Measurements from ENCODE around the gene GAL3ST2.
"Not testable (repeated sequence)": the region's sequence is repeated elsewhere in the genome, so short reads cannot be mapped to it uniquely, and the experiment has no call there.

The GAL3ST2 gene

DNA sequence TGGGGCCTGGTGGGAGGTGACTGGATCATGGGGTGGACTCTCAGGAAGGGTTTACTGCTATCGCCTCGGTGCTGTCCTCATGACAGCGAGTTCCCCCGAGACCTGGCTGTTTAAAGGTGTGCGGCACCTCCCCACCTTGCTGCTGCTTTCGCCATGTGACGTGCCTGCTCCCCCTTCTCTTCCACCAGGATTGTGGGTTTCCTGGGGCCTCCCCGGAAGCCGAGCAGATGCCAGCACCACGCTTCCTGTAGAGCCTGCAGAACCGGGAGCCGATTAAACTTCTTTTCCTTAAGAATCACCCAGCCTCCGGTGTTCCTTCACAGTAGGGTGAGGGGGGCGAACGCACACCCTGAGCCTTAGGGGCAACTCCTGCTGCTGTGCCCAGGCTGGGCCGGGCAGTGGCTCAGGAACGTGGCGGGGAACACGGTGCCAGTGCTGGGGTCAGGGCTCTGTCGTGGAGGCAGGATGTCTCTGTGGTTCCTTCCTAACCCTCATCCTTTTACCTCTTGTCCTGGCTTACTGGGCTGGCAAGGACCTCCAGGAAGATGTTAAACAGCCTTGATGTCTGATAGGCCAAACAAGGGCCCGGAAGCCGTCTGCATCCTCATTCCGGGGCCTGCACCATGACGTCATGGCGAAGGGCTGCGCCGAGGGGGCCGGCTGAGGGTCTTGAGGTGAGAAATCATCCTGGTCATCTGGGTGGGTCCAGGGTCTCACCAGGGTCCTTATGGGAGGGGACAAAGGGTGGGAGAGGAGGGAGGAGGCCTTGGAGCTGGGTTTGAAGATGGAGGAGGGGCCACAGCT lies 45.0 kb downstream of the GAL3ST2 start:
- no peak for DNase-seq

DNA sequence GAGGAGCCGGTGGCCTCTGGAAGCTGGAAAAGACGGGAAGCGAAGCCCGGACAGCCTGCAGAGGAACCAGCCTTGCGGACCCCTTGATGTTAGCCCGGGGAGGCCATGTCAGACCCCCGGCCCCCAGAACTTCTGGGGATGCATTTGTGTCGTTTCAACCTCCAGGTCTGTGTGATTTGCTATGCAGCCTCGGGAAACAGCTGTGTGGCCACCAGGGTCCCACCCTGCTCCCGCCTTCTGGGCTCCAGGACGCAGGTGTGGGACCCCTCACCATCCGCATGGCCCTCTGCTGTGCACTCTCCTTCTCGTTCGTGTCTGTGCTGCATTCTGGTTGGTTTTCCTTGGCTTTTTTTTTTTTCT lies 45.6 kb downstream of the GAL3ST2 start:
- no peak for DNase-seq

DNA sequence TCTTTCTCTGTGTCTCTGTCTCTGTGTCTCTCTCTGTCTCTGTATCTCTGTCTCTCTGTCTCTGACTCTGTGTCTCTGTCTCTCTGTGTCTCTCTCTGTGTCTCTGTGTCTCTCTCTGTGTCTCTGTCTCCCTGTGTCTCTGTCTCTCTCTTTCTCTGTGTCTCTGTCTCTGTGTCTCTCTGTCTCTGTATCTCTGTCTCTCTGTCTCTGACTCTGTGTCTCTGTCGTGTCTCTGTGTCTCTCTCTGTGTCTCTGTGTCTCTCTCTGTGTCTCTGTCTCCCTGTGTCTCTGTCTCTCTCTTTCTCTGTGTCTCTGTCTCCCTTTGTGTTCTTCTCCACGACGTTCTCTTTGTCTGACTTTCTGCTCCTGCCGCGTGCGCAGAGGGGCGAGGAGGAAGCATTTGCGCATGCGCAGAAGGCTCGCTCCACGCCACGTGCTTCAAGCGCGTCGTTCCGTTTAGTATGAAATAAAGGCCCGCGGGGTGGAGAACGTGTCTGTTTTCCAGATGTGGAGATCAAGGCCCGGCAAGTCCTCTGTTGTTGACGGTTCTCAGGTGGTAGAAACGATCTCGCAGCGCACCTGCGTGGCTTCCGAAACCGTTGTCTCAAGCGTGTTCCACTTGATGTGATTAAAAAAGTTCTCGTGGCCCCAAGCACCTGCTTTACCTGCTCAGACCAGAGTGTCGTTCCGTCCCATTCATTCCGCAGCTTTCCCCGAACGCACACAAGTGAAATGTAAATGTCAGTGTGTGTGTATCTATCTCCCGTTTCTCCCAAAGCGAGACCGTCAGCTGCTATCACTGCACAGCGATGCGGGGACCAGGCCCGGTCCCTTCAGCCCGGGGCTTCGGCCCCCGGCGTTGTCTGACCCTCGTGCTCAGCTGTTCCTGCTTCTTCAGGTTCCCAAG lies 47.2 kb downstream of the GAL3ST2 start:
- DNase-seq = not testable (repeated sequence)

DNA sequence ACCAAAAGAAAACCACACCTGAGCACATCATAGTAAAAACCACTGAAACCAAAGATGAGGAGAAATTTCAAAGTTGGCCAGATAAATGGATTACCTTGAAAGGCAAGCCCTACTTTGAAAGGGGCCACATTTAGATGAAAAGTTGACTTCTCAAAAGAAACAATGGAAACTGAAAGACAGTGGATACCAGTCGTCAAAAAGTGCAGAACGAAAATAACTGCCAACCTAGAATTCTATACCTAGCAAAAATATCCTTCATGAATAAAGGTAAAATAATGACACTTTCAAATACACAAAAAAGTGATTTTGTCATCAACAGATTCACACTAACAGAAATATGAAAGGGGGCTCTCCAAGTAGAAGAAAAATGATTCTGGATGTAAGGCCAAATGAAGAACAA lies 50.8 kb downstream of the GAL3ST2 start:
- DNase-seq = no peak

DNA sequence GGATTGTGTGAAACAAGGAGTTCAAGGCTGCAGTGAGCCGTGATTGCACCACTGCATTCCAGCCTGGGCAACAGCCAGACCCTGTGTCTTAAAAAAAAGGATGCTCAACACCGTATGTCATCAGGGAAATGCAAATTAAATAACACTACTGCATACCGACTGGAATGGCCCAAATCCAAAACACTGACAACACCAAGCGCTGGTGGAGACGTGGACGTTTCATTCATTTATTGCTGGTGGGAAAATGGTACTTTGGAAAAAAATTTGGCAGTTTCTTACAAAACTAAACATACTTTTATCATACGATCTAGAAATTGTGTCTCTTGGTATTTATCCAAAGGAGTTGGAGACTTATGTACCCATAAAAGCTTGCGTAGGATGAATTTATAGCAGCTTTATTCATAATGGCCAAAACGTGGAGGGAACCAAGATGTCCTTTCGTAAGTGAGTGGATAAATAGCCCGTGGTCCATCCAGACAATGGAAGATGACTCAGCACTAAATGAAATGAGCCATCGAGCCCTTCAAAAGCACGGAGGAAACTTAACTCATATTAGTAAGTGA lies 56.6 kb downstream of the GAL3ST2 start:
- DNase-seq = no peak

DNA sequence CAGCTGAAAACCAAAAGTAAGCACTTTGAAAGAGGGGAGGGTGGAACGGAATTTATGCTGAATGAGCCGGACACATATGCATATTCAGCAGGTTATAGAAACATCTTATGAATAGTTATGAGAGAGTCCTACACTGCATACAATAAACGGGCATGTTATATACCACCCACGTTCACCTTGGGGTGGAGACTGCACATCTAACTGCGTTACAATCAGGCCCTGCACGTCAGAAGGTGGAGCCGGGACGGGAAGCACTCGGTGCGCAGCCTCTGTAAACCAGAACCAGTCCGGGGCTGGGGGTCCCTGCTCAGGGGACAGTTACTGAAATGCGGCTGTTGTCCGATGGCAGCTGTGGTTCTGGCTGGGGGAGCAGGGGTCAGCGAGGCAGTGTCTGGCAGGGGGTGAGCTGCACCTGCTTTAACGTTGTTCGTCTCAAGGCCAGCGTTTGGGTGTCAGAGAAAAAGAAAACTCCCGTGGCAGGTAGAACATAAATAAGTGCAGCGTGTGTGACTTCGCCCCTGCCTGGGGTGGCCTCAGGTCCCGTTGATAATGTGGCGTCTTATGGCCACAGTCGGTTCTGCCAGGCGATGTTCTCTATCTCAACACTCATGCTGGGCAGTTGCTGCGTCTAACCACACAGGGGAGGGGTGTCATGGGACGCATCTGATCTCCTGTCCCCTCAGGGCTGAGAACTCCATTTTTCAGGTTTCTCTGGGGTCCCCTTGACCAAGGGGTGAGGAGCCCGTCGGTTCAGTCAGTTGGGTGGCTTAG lies 57.3 kb downstream of the GAL3ST2 start:
- DNase-seq = not testable (repeated sequence)

DNA sequence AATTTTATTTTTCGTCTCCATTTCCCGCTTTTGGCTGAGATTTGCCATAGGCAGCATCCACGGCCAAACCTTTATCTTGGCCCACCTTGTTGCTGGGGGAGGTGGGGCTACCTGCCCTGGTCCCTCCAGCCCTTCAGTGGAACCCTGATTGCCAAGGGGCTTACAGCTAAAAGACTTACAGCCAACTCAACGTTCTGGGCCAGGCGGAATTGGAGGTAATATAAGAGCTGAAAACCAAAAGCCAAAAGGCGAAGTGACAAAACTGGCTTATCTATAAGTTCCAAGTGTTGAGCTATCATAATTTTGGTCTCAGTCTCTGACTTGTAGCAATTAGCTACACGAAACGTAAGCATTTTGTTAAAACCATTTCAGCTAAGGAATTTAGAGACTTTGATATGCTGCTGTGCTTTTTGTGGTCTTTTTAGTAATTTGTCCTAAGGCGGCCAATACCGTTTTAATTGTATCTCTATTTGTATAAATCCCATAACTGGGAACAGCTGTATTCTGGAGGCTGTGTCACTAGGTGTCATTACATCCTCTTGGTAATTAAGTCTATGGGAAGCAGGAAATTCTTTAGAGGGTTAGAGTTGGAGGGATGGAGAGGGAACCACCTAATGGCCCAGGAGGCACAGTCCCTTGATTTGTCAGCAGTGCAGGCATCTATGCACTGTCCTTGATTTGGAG lies 58.0 kb downstream of the GAL3ST2 start:
- no peak for DNase-seq

DNA sequence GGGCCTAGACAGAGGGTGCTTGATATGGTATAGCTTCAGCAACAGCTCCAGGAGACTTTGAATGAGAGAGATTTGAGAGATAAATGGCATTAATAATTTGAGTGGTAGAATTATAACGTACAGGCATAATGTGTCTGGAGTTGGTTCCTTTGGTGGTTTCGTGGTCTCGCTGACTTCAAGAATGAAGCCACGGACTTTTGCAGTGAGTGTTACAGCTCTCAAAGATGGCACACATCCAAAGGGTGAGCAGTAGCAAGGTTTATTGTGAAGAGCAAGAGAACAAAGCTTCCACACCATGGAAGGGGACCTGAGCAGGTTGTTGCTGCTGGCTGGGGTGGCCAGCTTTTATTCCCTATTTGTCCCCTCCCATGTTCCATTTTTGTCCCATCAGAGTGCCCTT lies 59.0 kb downstream of the GAL3ST2 start:
- DNase-seq = no peak

DNA sequence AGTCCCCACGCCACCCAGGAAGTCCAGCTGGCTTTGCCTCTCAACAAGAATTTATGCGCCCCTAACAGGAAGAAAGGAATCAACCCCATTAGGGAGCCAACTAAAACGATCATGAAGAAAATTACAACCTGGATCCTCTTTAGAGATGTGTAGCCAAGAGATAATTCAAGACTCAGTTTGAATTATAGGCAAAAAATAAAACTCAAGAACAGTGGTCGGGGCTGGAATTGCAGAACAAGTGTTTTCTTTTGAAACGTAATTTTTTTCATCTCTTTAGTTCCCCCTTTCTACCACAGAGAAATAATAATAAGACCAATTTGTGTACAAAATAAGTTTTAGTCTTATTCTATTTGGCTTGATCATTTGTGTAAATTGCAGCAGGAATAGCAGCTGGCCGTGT lies 59.7 kb downstream of the GAL3ST2 start:
- no peak for DNase-seq

DNA sequence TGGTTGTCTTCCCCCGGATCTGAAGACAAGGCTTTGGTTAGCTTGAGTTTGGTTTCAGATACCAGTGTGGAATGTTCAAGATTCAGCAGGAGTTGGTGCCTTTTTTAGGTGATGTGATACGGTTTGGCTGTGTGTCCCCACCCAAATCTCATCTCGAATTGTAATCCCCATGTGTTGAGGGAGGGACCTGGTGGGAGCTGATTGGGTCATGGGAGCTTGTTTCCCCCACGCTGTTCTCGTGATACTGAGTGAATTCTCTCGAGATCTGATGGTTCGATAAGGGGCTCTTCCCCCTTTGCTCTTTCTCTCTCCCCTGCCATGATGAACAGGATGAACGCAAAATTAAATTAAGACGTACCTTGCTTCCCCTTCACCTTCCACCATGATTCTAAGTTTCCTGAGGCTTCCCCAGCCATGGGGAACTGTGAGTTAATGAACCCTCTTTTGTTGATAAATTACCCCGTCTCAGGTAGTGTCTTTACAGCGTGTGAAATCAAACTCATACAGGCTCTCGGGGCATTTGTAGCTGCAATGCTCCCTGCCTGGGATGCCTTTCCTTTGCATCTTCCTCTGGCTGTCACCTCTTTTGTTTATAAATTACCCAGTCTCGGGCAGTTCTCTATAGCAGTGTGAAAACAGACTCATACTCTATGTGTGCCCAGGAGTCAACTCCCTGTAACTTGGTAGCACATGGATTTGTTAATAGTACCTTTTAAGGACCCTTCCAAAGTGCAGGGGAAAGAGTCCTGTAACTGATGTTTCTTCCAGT lies 60.8 kb downstream of the GAL3ST2 start:
- no peak for DNase-seq

DNA sequence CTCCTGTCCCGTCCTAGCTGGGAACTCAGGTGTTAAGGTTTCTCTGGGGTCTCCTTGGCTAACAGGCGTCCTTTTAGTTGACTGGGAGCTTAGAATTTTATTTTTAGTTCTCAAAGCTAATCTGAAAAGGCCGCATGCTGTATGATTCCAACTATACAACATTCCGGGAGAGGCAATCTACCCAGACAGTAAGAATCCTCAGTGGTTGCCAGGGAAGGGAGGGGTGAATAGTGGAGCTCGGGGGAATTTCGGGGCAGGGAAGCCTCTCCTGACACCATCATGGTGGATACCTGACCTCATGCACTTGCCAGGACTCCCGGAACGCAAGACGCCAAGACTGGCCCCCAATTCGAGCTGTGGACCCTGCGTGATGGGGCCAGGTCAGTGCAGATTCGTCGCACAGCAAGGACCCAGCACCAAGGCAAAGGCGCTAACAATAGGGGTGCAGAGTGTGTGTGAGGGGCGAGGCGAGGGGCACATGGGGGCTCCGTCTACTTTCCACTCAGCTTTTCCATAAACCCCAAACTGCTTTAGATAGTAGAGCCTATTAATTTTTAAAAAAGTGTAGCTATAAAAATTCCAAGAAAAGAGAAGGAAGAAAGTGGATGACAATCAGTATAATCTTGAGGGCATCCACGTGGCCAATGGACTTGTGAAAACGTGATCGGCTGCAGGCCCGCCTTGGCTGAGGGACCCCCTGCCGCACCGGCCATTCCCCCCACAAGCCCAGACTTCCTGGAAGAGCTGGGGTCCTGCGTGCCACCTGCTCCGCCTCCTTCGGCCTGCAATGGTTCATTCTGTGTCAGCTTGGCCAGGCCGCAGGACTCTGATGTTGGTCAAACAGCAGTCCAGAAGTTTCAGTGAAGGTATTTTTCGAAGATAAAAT lies 64.8 kb downstream of the GAL3ST2 start:
- DNase-seq = no peak

DNA sequence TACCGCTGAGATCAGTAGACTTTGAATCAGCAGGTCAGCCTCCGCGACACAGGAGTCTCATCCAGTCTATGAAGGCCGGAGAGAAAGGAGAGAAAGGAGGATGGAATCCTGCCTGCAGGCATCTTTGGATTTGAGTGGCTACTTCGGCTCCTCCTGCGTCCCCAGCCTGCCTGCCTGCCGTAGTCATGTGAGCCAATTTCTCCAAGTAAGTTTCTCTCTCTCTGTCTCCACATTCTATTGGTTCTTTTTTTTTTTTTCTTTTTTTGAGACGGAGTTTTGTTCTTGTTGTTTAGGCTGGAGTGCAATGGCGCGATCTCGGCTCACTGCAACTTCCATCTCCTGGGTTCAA lies 65.4 kb downstream of the GAL3ST2 start:
- DNase-seq = no peak

DNA sequence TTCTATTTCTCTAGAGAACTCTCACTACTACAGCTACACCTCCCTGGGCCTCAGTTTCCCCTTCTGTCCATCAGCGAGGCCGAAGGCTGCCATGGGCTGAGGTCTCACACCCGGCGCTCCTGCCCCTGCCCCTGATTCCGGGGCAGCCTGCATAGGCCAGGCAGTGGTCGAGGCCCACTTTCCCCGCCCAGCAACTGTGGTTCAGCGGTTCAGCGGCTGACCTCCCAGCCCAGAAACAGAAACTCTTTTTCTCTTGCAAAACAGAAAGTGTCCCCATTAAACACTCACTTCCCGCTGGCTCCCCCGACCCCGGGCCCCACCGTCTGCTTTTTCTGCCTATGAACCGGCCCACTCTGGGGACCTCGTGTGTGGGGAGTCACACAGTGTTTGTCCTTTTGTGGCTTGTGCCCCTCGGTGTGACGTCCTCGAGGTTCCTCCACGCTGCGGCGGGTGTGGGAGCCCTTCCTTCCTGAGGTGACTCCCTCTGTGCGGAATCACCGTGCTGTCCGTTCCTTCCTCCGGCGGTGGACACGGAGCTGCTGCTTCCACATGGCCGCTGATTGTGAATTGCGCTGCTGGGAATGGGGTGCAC lies 66.1 kb downstream of the GAL3ST2 start:
- DNase-seq = no peak

DNA sequence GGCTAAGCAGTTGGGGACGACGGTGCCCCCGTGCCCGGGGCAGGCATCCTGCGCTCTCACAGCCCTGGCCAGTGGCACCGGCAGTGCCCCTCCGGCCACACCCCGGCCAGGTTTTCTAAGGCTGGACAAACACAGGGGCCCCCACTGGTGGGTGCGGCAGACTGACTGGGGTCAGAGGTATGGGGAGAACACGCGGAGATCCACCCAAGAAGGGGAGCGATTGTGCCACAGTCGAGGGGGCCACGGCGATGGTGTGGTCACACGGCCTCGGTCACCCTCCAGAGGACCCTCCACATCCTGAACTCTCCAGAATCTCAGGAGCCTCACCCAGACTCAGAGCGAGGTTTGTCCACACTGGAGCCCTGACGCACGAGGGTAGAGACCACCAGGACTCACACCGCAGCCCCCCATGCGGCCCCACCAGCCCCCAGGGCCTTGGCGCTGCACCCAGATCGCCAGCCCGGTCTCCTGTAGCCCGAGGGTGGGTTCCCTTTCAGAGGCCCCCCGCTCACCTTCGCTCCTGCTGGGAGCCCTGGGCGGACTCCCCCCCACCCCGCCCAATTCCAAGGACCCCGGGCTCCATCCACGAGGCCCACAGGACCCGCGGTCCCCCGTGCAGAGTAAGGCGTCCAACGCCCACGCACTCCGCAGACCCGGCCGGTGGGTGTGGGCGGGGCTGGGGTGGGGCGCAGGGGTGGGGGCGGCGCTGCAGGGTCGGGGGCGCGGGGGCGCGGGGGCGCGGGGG lies 66.9 kb downstream of the GAL3ST2 start:
- DNase-seq = no peak

DNA sequence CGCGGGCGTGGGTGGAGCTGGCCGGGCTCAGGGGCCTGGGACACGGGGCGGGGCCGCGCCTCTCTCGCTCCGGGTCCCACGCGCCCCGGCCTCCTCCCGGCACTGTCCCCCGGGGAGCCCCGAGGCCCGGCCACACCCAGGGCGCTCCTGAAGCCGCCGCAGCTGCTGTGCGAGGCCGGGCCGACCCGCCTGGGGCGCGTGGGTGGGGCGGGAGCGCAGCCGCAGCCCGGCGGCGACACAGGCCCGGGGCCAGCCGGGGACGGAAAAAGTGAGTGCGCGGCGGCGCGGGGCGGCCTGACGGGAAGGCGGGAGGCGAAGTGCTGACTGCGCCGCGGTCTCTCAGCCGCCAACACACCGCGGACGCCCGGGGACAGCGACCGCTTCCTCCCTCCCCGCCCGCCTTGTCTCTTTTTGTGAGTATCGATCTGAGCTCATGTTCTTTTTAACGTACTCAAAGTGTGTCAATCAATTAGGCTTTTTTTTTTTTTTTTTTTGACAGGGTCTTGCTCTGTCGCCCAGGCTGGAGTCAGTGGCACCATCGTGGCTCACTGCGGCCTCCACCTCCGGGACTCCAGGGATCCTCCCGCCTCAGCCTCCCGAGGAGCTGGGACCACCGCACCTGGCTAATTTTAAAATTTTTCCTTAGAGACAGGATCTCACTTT lies 67.6 kb downstream of the GAL3ST2 start:
- DNase-seq = no peak

DNA sequence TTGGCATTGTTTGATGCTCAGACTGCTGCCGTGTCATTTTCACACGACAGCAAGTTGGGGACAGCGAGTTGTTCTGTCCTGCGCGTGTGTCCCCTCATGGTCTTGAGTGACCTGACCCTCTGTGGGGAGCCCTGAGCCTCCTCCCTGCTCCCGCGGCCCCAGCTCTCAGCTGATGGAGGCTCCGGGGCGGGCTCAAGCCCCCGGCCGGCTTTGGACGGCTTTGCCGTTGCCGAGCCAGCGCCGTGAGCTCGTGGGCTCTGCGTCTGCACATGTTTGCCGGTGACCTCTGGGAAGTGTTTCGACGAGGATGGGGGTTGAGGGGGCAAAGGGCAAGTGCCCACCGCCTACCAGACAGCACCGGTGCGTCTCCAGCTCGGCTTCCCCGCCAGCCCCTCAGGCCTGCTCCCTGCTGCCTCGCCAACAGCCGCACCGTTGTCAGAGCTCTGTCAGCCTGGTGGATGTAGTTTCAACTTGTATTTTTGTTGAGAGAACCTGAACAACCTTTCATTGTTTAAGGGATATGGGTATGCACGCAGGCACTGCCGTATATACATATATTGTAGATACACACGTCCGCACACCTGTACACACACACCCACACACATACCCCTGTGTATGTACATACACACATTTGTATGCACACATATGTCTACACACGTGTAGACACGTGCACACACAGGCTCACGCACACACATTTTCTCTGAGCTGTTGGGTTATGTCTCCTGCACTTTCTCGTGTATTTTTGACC lies 68.4 kb downstream of the GAL3ST2 start:
- DNase-seq = no peak

DNA sequence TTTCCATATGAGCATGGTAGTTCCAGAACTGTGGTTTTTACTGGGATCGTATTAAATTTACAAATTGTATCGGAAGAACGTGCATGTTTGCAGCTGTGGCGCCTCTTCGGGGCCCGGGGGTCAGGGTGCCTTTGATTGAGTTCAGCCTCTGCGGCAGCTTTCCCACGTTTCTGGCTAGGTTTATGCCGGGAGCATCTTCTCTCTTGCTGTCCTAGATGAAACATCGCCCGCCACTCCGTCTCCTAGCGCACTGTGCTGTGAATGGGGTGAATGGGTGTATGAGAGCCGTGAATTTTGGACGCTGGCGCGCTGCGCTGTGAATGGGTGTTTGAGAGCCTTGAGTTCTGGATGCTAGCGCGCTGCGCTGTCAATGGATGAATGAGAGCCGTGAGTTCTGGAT lies 69.8 kb downstream of the GAL3ST2 start:
- no peak for DNase-seq

Data from NK-92 treated with Interleukin-12 subunit alpha and Interleukin-12 subunit beta, amount 100 ng/mL, for 24 hours (cell line).